GM18498 (cell line): Measurements from ENCODE around the gene PRKN.

Experiments used
- ATAC-seq: cut with Tn5 transposase; IDR thresholded peaks from one replicate; pipeline ENCODE4 v1.9.1; 2021; ENCODE audit warnings: mild to moderate bottlenecking, moderate library complexity; ENCODE audit not compliant: unreplicated experiment

PRKN gene

DNA sequence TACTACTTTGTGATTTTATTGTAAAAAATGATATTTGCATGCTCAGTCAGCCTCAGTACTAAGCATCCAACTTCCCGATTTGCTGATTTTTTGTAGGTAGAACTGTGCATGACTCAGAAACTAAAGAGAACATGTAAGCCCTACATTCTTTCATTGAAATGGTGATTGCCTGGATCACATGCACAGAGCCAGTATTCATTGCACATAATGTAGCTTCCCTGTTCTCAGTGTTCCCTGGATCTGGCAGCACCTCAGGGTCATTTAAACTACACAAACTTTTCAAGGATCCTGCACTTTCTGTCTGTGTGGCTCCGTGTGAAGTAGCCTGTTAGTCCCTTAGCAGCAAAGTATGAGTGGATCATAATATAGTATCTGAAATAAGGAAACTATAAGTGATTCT is 1030.8 kb downstream of the PRKN start:
- ATAC-seq, result no peak

DNA sequence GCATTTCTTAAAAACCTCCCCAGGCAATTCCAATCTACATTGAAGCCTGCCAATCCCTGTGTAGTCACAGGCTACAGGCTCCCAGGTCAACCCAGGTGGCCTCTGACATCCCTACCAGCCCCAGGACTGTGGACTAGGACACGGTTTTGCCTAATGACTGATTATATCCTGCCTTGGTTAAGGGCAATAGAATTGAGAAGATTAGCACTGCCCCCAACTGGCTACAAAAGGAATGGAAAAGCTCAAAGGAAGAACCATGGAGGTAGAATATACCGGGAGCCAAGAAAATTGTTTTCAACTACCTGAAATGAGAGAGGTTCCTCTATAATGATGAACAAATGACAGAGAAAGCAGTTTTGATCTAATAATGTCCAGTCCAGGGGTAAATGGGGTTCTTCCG is 1032.6 kb downstream of the PRKN start:
- ATAC-seq, result peak; percentile 71

DNA sequence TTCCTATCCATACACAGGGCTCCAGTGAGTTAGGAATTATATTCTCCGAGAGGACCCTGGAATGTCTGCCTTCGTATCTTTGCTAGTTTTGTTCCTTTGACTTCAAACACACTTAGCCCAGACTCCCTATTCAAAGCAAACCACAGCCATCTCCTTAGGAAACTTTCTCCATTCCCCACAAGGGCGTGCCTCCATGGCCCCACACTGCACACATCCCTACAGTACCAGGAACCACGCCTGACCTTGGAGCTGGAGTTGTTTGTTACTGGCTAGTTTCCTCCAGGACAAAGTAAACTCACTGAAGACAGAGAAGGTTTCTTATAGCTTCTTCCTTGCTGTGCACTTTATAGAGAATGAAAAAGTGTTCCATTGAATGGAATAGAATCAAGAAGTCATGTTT is 1040.9 kb downstream of the PRKN start:
- ATAC-seq, result no peak

DNA sequence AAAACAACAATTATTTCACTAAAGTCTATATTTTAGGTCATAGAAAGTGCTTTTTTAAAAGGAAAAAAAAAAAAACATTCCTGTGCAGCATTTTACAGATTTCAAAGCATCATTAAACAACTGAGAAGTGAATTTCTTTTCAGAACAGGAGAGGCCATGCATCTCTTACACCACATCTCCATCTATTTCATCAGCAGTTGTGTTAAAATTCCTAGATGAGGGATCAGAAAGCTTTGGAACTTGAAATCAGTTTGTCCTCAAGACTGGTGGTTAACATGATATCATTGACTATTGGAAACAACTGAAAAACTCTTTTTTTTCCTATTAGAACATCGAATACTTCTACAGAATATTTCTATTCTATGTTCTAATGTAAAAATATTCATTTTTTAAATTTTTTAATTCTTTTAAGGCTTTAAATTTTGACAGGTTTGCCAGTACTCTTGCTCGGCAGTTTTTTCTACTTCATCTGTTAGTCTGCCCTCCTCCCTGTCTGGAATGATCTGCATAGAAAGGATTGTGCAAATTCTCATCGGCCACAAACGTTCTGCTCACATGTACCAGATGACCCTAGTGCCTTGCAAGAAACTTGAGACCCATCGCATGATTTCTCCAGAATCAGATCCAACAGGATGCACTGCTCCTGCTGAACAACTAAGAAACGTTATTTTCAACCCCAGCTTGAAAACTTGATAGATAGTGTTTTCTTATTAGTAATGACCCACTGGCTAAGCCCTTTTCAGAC is 1042.7 kb downstream of the PRKN start:
- no peak for ATAC-seq

DNA sequence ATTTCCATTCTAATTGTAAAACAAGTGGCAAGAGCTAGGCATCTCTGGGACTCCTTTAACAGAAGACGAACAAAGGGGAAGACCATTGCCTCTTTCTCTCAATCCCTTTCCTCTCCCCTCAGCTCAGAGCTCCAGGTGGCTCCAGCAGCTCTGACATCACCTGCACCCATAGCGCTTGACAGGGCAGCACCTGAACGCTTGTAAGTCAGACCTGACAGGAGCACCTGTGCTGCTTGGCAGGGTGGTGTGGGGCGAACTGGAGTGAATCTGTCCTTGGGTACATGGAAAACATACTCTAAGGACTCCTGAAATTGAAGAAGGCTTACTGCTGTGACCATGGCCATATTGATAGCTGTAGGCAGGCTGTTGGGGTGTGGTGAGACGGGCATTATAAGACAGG is 1044.2 kb downstream of the PRKN start:
- no peak for ATAC-seq

DNA sequence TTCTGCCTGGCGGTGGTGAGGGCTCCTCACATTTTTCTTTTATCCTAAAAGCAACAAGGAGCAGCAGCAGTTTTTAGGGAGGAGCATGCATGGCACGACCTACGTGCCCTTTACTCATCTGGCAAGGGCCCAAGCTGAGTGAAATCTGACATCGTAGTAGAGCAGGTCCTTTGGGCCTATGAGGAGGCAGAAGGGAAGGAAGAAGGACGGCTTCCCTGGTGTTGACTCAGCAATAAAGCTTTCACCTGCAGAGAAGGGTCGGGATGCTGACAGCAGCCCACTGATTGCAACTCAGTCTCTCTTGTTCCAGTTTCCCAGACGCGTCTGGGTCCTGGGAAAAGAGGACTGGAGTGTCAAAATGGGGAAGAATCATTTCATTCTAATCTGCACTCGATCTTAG is 1044.6 kb downstream of the PRKN start:
- no peak for ATAC-seq

DNA sequence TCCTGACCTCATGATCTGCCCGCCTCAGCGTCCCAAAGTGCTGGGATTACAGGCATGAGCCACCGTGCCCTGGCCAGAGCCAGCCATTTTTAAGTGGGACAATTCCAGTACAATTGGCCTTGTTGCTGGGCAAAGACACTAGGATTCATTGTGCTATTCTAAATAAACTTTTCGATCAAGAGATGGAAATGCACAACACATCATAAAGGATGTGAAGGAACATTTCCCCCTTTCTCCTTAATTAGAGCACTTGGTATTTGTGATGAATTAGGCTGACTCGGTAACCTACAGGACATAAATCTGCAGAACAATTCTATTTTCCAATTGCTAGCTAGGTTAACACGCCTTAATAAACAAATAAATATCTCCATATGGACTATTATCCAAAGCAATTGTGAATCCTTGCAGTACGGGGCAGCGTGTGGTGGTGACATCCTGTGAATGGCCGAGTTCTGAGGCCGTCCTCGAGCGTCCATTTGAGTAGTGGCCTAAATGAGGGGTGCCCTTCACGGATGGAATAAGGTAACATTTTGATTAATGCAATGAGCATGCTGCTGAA is 1047.5 kb downstream of the PRKN start:
- no peak for ATAC-seq

DNA sequence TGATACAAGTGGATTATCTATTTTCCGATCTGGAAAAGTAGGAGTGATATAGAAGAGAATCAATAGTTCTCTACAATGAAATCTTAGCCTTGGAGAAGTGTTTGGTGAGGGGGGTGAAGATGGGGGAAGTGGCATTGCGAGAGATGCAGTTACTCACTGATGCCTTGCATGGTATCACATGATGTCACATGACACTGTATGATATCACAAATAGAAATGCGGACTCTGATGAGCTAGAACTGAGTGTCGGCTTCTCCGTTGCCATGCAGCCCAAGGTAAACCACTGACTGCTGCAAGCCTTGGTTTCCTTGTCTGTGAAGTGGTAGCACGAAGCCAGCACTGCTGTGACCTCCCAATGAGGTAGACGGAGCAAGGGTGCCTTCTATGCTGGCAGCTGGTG is 1050.4 kb downstream of the PRKN start:
- ATAC-seq, result no peak

DNA sequence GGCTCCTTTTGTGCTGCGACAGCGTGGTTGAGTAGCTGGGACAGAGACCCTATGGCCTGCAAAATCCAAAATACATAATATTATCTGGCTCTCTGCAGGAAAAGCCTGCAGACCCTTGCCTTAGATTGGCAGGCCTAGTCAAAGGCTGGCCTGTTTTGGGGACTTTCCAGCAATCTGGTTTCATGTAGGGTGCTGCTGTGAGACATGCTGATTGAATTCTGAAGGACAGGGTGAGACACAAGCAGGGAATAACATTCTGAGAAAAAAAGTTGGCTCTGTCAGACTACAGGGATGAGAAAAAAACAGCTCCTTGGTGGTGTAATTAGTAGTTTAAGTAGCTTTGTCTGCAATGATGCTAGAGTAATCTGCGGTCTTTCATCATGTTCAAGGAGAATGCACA is 1051.0 kb downstream of the PRKN start:
- ATAC-seq, result no peak

DNA sequence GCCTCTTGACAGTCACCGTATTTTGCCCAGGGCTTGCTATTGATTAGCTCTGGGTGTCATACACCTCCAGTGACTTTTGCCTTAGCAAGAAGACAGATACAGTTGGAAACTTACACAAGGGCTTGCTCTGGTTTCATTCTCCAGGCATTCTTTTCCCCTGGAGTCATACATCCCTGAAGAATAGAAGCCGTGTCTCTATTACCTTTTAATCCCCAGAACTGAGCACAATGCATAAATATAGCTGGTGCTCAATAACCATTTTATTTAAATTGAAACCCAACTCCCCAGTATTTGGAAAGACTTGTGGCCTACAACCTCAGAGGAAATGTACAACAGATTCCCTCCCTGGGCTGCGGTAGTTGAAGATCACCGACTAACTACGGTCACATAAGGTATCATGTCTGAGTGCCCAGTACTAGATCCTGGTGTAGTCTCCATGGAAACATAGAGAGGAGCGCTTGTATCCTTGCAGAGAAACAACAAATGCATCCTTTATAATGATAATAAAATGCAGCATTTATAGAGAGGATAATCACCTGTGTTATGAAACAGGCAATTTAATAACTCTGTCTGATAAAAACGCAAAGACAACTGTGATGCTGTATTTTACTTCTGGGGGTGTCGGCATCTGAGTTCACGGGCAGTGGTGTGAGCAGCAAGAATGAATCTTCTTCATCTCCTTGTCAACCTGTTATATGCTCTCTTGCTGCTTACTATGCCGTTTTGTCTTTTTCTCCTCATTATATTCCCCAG is 1052.5 kb downstream of the PRKN start:
- no peak for ATAC-seq

DNA sequence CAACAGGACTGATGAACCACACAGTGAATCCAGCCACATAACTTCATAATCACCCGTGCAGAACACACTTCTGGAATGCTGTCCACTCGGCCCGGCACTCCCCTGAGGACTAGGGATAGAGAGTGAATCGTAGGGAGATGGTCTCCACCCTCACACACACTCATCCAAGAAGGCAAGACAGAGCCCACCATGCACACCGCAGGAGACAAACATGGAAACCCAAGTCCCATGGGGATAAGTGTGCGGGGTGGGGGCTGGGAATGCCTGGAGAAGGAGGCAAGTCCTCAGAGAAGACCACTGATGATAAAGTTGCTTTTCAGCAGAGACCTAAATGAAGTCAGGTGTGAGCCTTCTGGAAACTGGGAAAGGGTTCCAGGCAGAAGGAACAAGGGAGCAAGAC is 1054.5 kb downstream of the PRKN start:
- ATAC-seq, result no peak

DNA sequence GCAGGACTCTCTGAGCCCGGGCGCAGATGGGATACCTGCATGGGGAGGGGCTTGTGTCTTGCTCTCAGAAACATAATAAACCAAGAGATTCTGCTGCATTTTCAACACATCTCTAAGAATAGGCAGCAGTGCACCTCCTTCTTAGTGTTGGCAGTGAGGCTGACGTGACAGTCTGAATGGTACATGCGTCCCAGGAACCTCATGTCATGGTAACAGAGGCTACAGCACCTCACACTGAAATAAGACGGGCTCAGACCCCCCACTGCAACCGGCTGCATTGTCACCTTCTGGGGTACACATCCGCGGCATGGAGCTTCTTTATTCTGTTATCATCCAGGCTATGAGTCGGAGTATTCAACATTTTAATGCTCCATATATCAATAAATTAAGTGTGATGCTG is 1056.4 kb downstream of the PRKN start:
- no peak for ATAC-seq

DNA sequence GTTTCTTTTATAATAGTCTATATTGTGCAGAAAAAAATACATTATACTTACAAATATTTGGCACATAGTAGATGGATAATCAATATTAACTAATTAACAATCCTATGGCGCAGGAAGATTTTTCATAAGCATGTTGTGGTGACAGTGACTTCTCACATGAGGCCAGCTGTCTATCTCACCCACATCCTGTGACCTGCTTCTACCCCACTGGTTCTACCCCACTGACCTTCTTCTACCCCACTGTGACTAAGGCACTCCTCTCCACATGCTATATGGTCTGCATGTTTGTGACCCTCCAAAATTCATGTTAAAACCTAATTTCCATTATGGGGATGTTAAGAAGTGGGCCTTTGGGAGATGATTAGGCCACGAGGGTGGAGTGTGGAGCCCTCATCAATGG is 1058.9 kb downstream of the PRKN start:
- no peak for ATAC-seq

DNA sequence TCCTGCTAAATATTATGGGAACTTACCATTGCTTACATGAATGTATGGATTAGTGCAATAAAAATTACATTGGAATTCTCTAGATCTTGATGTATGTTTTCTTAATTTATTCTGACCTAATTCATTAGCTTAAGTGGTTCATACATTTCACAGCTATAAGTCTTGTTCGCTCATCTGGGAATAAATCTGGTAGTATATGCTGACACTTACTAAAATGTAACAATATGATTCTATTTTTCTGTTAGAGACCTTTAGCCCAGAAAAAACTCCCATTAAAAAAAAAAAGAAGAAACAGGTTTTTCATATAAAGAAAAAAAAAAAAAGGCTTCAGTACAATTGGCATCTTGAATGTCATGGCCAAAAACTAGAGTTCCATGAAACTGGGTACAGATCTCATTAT is 1059.6 kb downstream of the PRKN start:
- no peak for ATAC-seq

DNA sequence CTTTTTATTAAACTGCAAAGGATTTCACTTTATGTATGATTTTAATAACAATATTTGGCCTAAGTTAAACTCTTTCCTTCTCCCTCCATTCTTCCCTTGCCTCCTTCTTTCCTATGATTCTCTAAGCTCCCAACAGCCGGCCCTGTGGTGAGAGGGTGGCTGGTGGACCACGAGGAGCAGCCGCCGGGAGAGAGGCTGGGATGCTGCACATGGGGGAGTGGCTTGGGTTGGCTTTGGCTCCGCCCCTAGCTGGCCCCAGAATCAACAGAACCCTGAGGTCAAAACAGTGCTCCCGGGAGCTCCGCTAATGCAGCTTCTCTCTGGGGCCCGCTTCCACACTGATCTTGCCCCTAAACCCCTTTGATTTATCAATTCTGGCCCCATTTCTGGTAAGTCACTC is 1063.9 kb downstream of the PRKN start:
- ATAC-seq, result no peak

DNA sequence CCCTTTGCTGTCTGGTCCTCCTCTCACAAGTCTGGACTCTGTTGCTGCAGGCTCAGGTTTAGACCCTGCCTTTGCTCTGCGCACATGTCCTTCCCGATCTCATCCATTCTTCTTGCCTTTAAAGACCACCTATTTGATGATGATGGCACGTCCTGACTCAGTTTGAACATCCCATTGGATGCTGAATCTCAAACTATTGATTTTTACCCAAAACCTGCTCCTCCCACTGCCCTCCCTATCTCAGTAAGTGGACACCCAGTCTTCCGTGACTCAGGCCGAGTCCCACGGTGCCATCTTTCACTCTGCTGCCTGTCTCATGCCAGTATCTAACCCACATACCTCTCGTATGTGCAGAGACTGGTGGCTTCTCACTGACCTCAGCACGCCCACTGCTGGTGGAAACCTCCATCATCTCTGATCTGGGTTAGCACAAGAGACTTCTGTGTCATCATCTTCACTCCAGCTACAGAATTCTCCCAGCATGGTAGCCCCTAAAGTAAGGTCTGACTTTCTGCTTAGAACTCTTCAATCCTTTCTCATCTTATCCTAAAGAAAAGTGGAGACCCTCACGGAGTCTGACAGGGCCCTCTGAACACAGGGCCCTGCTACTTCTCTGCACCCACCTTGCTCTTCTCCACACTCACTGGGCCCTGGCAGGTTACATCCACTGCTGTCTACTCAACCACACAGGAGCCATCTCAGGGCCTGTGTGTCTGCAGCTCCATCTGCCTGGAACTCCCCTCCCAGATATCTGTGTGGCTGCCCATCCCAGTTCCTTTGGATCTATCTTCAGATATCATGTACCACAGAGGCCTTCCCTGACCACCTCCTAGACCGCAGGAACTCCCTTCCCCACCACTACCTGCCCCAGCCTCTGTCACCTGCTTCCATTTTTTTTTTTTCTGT is 1066.6 kb downstream of the PRKN start:
- peak; percentile 55 for ATAC-seq

DNA sequence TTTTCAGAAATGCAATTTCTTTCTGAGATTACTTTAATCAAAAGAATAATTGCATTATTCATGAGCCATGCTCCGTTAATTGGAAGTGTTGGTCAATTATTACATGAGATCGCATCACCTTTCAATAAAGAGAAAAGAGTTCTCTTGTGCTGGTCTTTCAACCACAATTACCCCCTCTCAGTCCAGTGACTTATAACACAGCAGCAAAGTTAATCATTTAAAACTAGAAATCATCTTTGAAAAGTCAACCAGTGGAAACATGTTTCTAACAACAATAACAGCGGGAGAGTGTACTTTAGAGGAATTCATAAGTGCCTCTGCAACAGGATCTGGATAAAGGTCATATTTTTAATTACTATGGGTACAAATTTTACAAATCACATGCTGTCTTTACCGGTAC is 1069.4 kb downstream of the PRKN start:
- no peak for ATAC-seq

DNA sequence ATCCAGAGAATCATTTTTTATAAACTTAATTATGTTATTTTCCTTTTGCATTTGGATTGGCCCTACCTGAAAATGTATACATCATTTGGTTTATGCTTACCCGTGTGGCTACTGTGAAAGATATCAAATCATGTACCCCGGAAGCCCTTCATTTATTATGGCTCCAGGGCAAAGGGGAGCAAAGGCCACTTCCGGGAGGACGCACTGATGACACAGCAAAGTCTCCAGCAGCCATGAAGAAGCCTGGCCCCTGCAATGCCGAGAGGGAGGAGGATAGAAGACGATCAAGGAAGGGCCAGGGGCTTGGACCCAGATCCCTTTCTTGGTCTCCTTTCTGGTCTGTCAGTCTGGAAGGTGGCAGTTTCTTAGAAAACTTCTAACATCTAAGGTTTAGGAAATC is 1073.4 kb downstream of the PRKN start:
- ATAC-seq, result no peak

DNA sequence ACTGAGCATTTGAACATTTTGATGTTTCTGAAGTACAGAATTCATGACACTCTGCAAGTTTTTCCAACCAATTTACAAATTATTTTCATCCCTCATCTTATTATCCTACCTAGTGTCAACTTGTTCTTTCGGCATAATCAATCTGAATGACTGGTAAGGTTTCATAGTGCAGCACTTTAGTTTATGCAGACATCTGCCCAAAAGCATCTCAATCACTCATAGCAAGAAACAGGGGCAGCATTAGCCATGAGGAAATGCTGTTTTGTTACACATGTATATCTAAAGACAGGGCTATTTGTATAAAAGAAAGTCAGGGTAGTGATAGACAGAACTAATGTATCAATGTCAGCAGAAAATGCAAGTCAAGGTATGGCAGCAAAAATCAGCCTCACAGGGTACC is 1075.6 kb downstream of the PRKN start:
- ATAC-seq, result no peak

DNA sequence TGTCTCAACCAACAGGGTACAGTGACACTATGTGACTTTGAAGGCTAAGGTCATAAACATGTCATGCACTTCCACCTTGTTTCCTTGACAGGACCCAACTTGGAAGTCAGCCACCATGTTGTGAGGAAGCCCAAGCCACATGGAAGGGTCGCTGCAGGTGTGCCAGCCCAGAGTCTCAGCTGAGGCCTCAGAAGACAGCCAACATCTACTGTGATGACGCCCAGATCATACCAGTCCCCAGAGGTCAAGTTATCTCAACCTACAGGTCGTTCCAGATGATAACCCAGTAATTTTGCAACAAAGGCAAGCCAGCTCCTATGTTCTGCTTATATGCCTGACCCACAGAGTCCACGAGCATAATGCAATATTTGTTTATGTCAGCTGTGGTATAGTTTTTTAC is 1077.7 kb downstream of the PRKN start:
- ATAC-seq, result no peak

DNA sequence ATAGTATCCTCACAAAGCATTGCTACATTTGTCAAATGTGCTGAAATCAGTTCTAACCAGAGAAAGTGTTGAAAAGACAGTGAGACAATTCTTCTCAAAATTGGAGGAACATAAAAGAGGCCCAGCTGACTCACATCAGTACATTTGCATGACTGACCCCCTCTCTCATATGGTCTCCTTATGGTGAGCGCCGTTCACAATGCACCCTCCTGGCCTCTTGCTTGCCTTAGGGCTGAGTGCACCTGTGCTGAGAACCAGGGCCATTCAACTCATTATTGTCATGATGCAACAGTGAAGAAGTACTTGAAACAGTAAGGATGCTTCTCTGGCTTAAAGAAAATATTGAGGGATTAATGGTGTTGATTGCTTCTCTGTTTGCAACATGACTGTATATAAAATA is 1078.5 kb downstream of the PRKN start:
- ATAC-seq, result no peak
